Activated T-helper 9 cell treated with anti-CD3 and anti-CD28 coated beads, Interleukin-2, amount 50 U/mL, for 16 hours (primary cell): ENCODE measurements around the gene NAPA.
A peak's percentile ranks its signal among the peaks of the same experiment; 100 is the strongest.

Experiments
- DNase-seq: peaks from one replicate; pipeline ENCODE4 v3.0.0-alpha.2; 2020; ENCODE audit warnings: low read depth

The NAPA gene

DNA sequence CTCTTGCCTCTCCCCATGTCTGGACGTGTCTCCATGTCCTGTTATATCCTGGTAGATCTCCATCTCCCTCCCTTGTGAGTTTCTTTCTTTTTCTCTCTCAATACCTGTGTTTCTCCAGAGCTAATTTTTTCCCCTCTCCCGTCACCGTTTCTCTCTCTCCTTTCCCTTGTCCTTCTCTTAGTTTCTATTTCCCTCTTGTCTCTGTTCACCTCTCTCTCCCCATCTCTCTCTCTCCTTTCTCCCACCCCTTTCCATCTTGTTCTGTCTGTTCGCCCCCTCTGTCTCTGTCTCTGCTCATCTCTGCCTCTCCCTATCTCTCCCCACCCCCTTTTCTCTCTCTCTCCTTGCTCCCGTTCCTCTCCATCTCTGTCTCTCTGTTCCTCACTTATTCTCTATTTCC is 56.2 kb downstream of the NAPA start:
- DNase-seq, result no peak

GRCh38 chr19:47456721-47457474 is 58.0 kb downstream of the NAPA start:
- no peak for DNase-seq

DNA sequence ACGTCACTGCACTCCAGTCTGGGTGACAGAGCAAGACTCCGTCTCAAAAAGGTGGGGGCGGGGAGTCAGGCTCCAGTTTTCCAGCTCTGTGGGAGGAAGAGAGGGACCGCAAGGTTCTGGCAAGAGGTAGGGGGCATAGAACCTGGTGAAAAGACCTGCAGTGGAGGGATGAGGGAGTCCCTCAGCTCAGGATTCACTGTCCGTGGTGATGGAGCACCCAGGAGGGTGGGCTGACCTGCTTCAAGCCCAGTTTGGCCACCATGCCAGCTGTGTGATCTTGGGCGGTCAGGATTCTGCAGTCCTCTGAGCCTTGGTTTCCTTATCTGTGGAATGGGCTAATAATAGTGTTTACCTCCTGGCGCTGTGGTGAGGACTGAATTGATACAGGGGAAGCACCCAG is 64.4 kb downstream of the NAPA start:
- no peak for DNase-seq

GRCh38 chr19:47448360-47448727 is 66.5 kb downstream of the NAPA start:
- no peak for DNase-seq

GRCh38 chr19:47447470-47448359 is 67.1 kb downstream of the NAPA start:
- DNase-seq, result peak; percentile 19

- DNase-seq, result no peak
These were observed 68.1 kb downstream of the NAPA start for GRCh38 chr19:47446534-47447469.

DNA sequence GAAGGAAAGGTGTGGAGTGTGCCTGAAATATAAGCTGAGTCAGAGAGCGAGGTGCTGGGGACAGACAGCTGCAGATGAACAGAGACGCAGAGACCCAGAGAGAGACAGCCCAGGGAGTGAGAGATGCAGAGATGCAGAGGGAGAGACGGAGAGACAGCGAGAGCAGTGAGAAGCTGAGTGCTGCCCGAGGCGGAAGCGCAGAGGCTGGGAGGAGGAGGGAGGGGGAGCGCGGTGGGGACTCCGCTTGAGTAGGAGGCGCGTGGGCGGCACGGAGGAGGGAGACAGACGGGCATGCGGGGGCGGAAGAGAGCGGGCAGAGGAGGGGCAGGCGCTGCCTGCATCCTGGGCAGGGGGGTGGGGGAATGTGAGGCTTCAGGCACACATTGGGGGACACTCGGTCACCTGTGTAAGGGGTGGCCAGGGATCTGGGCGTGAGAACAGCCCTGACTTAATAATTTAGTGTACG is 68.9 kb downstream of the NAPA start:
- peak; percentile 52 for DNase-seq

- no peak for DNase-seq
These were observed 69.3 kb downstream of the NAPA start for GRCh38 chr19:47445527-47445926.

GRCh38 chr19:47444388-47444821 is 70.5 kb downstream of the NAPA start:
- DNase-seq, result no peak

DNA sequence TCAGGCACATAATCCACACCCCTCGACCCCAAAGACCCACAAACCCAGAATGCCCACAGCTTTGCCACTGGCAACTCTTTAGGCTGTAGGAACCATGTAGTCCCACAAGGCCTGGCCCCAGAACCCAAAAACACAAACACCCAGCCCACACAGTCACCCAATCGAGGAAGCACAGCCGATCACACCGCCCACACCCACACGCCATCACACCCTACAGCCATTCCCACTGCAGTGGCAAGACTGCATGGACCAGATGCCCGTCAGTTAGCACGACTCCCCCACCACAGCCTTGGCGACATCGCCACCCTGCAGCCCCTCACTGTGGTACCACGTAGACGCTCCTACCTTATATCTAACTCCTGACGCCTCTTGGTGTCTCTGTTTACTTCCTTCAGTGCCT is 71.5 kb downstream of the NAPA start:
- DNase-seq, result no peak

- no peak for DNase-seq
These were observed 76.1 kb downstream of the NAPA start for GRCh38 chr19:47438793-47439220.
